NCI-H82 treated with DMSO at 0.1 percent for 48 hours (cell line): Measurements from ENCODE around the gene AQP7.
"Not testable (repeated sequence)": the region's sequence is repeated elsewhere in the genome, so short reads cannot be mapped to it uniquely, and the experiment has no call there.

Experiments
- DNase-seq: peaks from one replicate; lab custom pipeline; 2025; ENCODE audit not compliant: unreplicated experiment; lab: John Stamatoyannopoulos, UW

AQP7 gene

GRCh38 chr9:33402371-33402770, at the start of gene AQP7:
Gene AQP7 (minus strand): TSS chr9:33402568. CDS start chr9:33401262, 1,306 bp downstream.
- not testable (repeated sequence) for DNase-seq

- DNase-seq: no peak
Measured at GRCh38 chr9:33450621-33451146, 48.3 kb upstream of the AQP7 start.

- no peak for DNase-seq
Measured at GRCh38 chr9:33449715-33450114, 47.3 kb upstream of the AQP7 start.

- DNase-seq: no peak
Measured at GRCh38 chr9:33447799-33448553, 45.6 kb upstream of the AQP7 start.

GRCh38 chr9:33446946-33447798, 44.8 kb upstream of the AQP7 start, which contains the start of gene AQP3:
Gene AQP3 (minus strand): TSS chr9:33447593. CDS start chr9:33447530, 63 bp downstream.
- DNase-seq: peak; percentile 54

GRCh38 chr9:33446240-33446945, 44.0 kb upstream of the AQP7 start:
- DNase-seq: no peak

- no peak for DNase-seq
Measured at GRCh38 chr9:33445389-33446239, 43.2 kb upstream of the AQP7 start.

- no peak for DNase-seq
Measured at GRCh38 chr9:33443464-33444154, 41.2 kb upstream of the AQP7 start.

- DNase-seq: no peak
Measured at GRCh38 chr9:33443047-33443446, 40.7 kb upstream of the AQP7 start.

- no peak for DNase-seq
Measured at GRCh38 chr9:33442125-33442524, 39.8 kb upstream of the AQP7 start.

- no peak for DNase-seq
Measured at GRCh38 chr9:33440609-33441008, 38.2 kb upstream of the AQP7 start.

GRCh38 chr9:33440204-33440603, 37.8 kb upstream of the AQP7 start:
- DNase-seq: no peak

- DNase-seq: no peak
Measured at GRCh38 chr9:33439731-33440130, 37.4 kb upstream of the AQP7 start.

- DNase-seq: no peak
Measured at GRCh38 chr9:33438926-33439680, 36.7 kb upstream of the AQP7 start.

- no peak for DNase-seq
Measured at GRCh38 chr9:33437898-33438297, 35.5 kb upstream of the AQP7 start.

GRCh38 chr9:33437205-33437604, 34.8 kb upstream of the AQP7 start:
- no peak for DNase-seq

- DNase-seq: peak; percentile 86
Measured at GRCh38 chr9:33436445-33436844, 34.1 kb upstream of the AQP7 start.

GRCh38 chr9:33435821-33436277, 33.5 kb upstream of the AQP7 start:
- peak; percentile 89 for DNase-seq
